ENCODE data around the gene CCNO. TPM values are rescaled to one million over a fixed set of nuclear protein-coding genes. Genes with fewer than 3 reads are reported as not detected.

Gene CCNO
- total and polyA plus RNA-seq, 2 experiments from 2014 or later, result 0.12 to 0.51 TPM

GRCh38 chr5:55250064-55250463 lies 16.7 kb upstream of the CCNO start:
- no peak overlapping the region for H3K27ac ChIP-seq
- no peak for DNase-seq (ENCODE audit: low read depth in 1 of 2, low spot score in 1 of 2)
- no peaks in the 10 kb centered on the region for H3K27me3 ChIP-seq
- no peak overlapping the region for H3K4me3 ChIP-seq
- H3K36me3 ChIP-seq, result peaks cover 2% of the 10 kb centered on the region
- H3K9me3 ChIP-seq (ENCODE audit: low read depth), result no peaks in the 10 kb centered on the region
- H3K4me1 ChIP-seq (ENCODE audit: low read depth), result no peaks in the 10 kb centered on the region
- TF ChIP-seq, protein P1, sequence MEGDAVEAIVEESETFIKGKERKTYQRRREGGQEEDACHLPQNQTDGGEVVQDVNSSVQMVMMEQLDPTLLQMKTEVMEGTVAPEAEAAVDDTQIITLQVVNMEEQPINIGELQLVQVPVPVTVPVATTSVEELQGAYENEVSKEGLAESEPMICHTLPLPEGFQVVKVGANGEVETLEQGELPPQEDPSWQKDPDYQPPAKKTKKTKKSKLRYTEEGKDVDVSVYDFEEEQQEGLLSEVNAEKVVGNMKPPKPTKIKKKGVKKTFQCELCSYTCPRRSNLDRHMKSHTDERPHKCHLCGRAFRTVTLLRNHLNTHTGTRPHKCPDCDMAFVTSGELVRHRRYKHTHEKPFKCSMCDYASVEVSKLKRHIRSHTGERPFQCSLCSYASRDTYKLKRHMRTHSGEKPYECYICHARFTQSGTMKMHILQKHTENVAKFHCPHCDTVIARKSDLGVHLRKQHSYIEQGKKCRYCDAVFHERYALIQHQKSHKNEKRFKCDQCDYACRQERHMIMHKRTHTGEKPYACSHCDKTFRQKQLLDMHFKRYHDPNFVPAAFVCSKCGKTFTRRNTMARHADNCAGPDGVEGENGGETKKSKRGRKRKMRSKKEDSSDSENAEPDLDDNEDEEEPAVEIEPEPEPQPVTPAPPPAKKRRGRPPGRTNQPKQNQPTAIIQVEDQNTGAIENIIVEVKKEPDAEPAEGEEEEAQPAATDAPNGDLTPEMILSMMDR (IDR thresholded peaks at IDR 0.05; ENCODE audit: low read depth, low read length), result no peak

DNA sequence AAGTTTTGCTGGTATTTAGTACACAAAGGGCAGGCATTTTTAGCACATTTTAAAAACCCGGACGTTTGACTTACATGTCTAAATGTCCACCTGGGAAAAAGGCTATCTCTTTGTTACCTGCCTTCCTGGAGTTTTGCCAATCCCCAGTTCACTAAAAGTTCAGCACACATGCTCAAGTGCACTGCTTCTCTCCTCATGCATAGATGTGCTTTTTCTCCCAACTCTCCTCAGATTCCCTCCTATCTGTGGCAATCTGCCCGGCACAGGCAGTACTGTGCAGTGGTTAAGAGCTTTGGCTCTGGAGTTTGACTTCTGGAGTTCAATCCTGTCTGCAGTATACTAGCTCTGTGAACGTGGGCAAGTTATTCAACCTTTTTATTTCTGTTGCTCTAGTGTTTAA lies 8.3 kb upstream of the CCNO start:
- Histone ChIP-seq H3K27ac (no peak overlapping the region), H3K9me3 (ENCODE audit: low read depth) (no peaks in the 10 kb centered on the region), H3K36me3 (no peaks in the 10 kb centered on the region), H3K4me1 (ENCODE audit: low read depth) (no peaks in the 10 kb centered on the region), H3K4me3 (no peak overlapping the region), H3K27me3 (peaks cover 47% of the 10 kb centered on the region)
- TF ChIP-seq, protein P1 (IDR thresholded peaks at IDR 0.05; ENCODE audit: low read depth, low read length), result no peak
- no peak for DNase-seq (ENCODE audit: low read depth in 1 of 2, low spot score in 1 of 2)

DNA sequence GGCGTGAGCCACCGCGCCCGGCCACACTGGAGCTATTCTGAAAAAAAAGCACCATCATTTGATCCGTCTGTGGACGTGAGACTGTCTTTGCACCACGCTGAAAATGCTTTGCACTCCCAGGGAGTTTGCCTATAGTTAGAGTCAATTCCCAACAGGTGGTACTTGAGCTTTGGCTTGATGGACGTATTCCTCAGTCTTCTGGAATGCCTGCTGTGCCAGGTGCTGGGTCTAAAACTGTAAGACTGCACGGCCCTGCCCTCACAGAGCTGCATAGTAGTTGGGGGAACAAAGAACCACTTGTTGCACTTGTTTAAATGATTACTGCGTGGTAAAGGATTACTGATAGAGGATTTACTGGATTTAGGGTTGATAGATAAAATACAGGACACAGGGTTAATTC lies 3.4 kb upstream of the CCNO start:
- H3K4me3 ChIP-seq, result no peak overlapping the region
- H3K36me3 ChIP-seq, result no peaks in the 10 kb centered on the region
- DNase-seq (ENCODE audit: low read depth in 1 of 2, low spot score in 1 of 2), result no peak
- peaks cover 94% of the 10 kb centered on the region for H3K27me3 ChIP-seq
- H3K4me1 ChIP-seq (ENCODE audit: low read depth), result peaks cover 4% of the 10 kb centered on the region
- no peak overlapping the region for H3K27ac ChIP-seq
- TF ChIP-seq, protein P1 (IDR thresholded peaks at IDR 0.05; ENCODE audit: low read depth, low read length), result no peak
- no peaks in the 10 kb centered on the region for H3K9me3 ChIP-seq (ENCODE audit: low read depth)

GRCh38 chr5:55234121-55234700 lies 803 bp upstream of the CCNO start:
- peaks cover 100% of the 10 kb centered on the region for H3K27me3 ChIP-seq
- no peaks in the 10 kb centered on the region for H3K36me3 ChIP-seq
- peak overlapping the region; percentile 39 for H3K4me3 ChIP-seq
- TF ChIP-seq, protein P1 (IDR thresholded peaks at IDR 0.05; ENCODE audit: low read depth, low read length), result no peak
- H3K27ac ChIP-seq, result no peak overlapping the region
- peak; percentile 33 to 37 for DNase-seq (ENCODE audit: low read depth in 1 of 2, low spot score in 1 of 2)
- H3K9me3 ChIP-seq (ENCODE audit: low read depth), result no peaks in the 10 kb centered on the region
- peaks cover 4% of the 10 kb centered on the region for H3K4me1 ChIP-seq (ENCODE audit: low read depth)

- Histone ChIP-seq H3K27me3 (peaks cover 100% of the 10 kb centered on the region), H3K36me3 (no peaks in the 10 kb centered on the region), H3K4me1 (ENCODE audit: low read depth) (peaks cover 4% of the 10 kb centered on the region), H3K9me3 (ENCODE audit: low read depth) (no peaks in the 10 kb centered on the region), H3K27ac (no peak overlapping the region), H3K4me3 (peak overlapping the region; percentile 39)
- DNase-seq (ENCODE audit: low read depth in 1 of 2, low spot score in 1 of 2), result peak; percentile 9 to 43
- TF ChIP-seq, protein P1 (IDR thresholded peaks at IDR 0.05; ENCODE audit: low read depth, low read length), result no peak
These were observed 980 bp downstream of the CCNO start for GRCh38 chr5:55232271-55232984.

Data from cardiac muscle cell (in vitro differentiated cells and primary cell).